SH-SY5Y (cell line): ENCODE results near the gene PLOD2.

Source experiments
- GATA2 ChIP-seq: IDR thresholded peaks from 2 replicates; pipeline ENCODE4 v1.6.1; 2011; ENCODE audit warnings: mild to moderate bottlenecking, low read depth, low read length
- GATA3 ChIP-seq: IDR thresholded peaks from 2 replicates; pipeline ENCODE4 v1.6.1; 2011; ENCODE audit warnings: low read depth, mild to moderate bottlenecking, low read length, moderate library complexity

GRCh38 chr3:146050691-146051090 lies 110.3 kb downstream of the PLOD2 start:
- TF ChIP-seq GATA2 (no peak), GATA3 (no peak)
